SK-N-DZ (cell line): ENCODE data around the gene PCF11.

Experiments
- small RNA-seq, 2 experiments: library from RNA; depleted of rRNA; stranded (forward); fragments of <200 nt; gene quantifications; one replicate each; pipeline ENCODE3, GENCODE V24; 2014

The PCF11 gene

Small RNA genes lying within 50 kb of the gene (small RNA-seq; reads per million reads assigned to genes)
- 0 reads per million in 2 experiments for gene AP000873.5
